Kidney (tissue), 14 donors: Measurements from ENCODE around the gene PEG3. TPM values are rescaled to one million over a fixed set of nuclear protein-coding genes. Genes with fewer than 3 reads are reported as not detected.

Experiments used
- DNase-seq, 5 donors: peaks; one replicate each; pipeline ENCODE4 v3.0.0-alpha.2; 2013 to 2020
- FAIRE-seq: peaks from 2 replicates; lab custom pipeline; 2012; peaks lifted over from hg19 to GRCh38; lab: Jason Lieb, UNC
- H3K27ac ChIP-seq, 2 donors: one replicate each; pipeline ENCODE4 v1.7.0; 2013; ENCODE audit warnings: low read depth in 2 of 2, low read length in 2 of 2, inconsistent platforms in 1 of 2
- H3K27me3 ChIP-seq: one replicate; pipeline ENCODE4 v1.7.1; 2013; ENCODE audit warnings: low read length, inconsistent platforms; ENCODE audit not compliant: control insufficient read depth, insufficient read depth
- H3K36me3 ChIP-seq, 3 donors: one replicate each; pipeline versions ENCODE4 v1.7.0 to v1.7.1; 2013; ENCODE audit warnings: low read length in 3 of 3, control low read depth in 1 of 3, inconsistent platforms in 1 of 3; ENCODE audit not compliant: insufficient read depth in 3 of 3, control insufficient read depth in 2 of 3
- H3K4me1 ChIP-seq, 3 donors: one replicate each; pipeline versions ENCODE4 v1.7.0 to v1.7.1; 2013; ENCODE audit warnings: low read length in 3 of 3, inconsistent platforms in 1 of 3, low read depth in 1 of 3; ENCODE audit not compliant: control insufficient read depth in 2 of 3, insufficient read depth in 2 of 3
- H3K4me3 ChIP-seq, 3 donors: one replicate each; pipeline versions ENCODE4 v1.7.0 to v1.8.1; 2013; ENCODE audit warnings: low read length in 3 of 3, control low read depth in 1 of 3, inconsistent platforms in 1 of 3
- H3K9ac ChIP-seq, 3 donors: one replicate each; pipeline versions ENCODE4 v1.7.0 to v1.7.1; 2013; ENCODE audit warnings: low read length in 3 of 3, control low read depth in 1 of 3, inconsistent platforms in 1 of 3
- H3K9me3 ChIP-seq, 3 donors: one replicate each; pipeline versions ENCODE4 v1.7.0 to v1.7.1; 2013; ENCODE audit warnings: low read length in 3 of 3, control low read depth in 1 of 3, inconsistent platforms in 1 of 3; ENCODE audit not compliant: control insufficient read depth in 2 of 3, insufficient read depth in 1 of 3
- CTCF ChIP-seq: IDR thresholded peaks from 3 replicates; pipeline ENCODE4 v1.5.1; 2012; ENCODE audit warnings: mild to moderate bottlenecking, moderate library complexity, borderline replicate concordance; ENCODE audit not compliant: insufficient read depth; ENCODE audit errors: extremely low read depth
- intact Hi-C: fragments of 100-400 bp; cut with DNase I; formaldehyde crosslinking; loops from one replicate; pipeline ENCODE4 v1.11.1; 2022
- polyA plus RNA-seq: library from polyadenylated mRNA; stranded (reverse); fragments of 350-450 nt; fragmentation: Illumina TruSeq; extraction: RNeasy Lipid Tissue Mini Kit (QIAGEN cat#74804); gene quantifications from one replicate; pipeline ENCODE4 v1.2.3, GENCODE V29; 2014; ENCODE audit warnings: low read depth, low replicate concordance; ENCODE audit not compliant: insufficient read depth
- total RNA-seq: library from RNA; stranded (reverse); fragmentation: NEBNext Ultra II Directional; extraction: Animal tissue kit (Norgen Biotek cat#: 25700); gene quantifications from one replicate; pipeline ENCODE4 v1.2.1, GENCODE V29; 2021
- donor health status: control.
- donor health status: control.
- donor health status: control.
- donor health status: control.
- donor health status: control.
- donor health status: DM: yes; HTN: yes; CAD: no.
- donor health status: Normal renal cell carcinoma (clear cell type).

The PEG3 gene
- total and polyA plus RNA-seq, 2 donors from 2014 or later = 2.0 to 8.7 TPM

- Histone ChIP-seq H3K27me3 (no peaks in the 10 kb centered on the region), H3K4me1 (no peaks in the 10 kb centered on the region), H3K27ac (no peak overlapping the region), H3K36me3 (no peaks in the 10 kb centered on the region), H3K4me3 (no peak overlapping the region), H3K9me3 (peaks cover 0 to 5% (median 4%) of the 10 kb centered on the region in 3 donors), H3K9ac (no peak overlapping the region)
- intact Hi-C loops = no loop called here
- FAIRE-seq (no peak), DNase-seq (no peak)
- no peak for TF ChIP-seq CTCF
These were observed 31.7 kb downstream of the PEG3 start for GRCh38 chr19:56808717-56809392.

GRCh38 chr19:56806639-56807038 is 33.9 kb downstream of the PEG3 start:
- DNase-seq (no peak), FAIRE-seq (no peak)
- peaks cover 0 to 5% (median 4%) of the 10 kb centered on the region in 3 donors for H3K9me3 ChIP-seq
- no peaks in the 10 kb centered on the region for H3K4me1 ChIP-seq
- no peaks in the 10 kb centered on the region for H3K27me3 ChIP-seq
- TF ChIP-seq CTCF = no peak
- H3K4me3 ChIP-seq = no peak overlapping the region
- intact Hi-C loops = no loop called here
- H3K27ac ChIP-seq = no peak overlapping the region
- no peak overlapping the region for H3K9ac ChIP-seq
- no peaks in the 10 kb centered on the region for H3K36me3 ChIP-seq

Other genes starting within 250 kb of the PEG3 start
- 7.6 TPM for gene ZNF71, start 245.4 kb downstream of the PEG3 start, total RNA-seq
- gene ZNF71, start 245.4 kb downstream of the PEG3 start, polyA plus RNA-seq = 3.5 TPM
- gene SMIM17, start 197.6 kb downstream of the PEG3 start, total RNA-seq = 0.47 TPM
- gene SMIM17, start 197.6 kb downstream of the PEG3 start, polyA plus RNA-seq = not detected
- gene ZNF835, start 169.0 kb downstream of the PEG3 start, total RNA-seq = 5.3 TPM
- gene ZNF835, start 169.0 kb downstream of the PEG3 start, polyA plus RNA-seq = 1.7 TPM
- gene ZIM2, start within 50 bp of the PEG3 start, total RNA-seq = 0.47 TPM
- gene ZIM2, start within 50 bp of the PEG3 start, polyA plus RNA-seq = not detected